A549 (cell line): ENCODE measurements around the gene FBXO22. TPM values are rescaled to one million over a fixed set of nuclear protein-coding genes. Genes with fewer than 3 reads are reported as not detected.
A peak's percentile ranks its signal among the peaks of the same experiment; 100 is the strongest.
"Not testable (repeated sequence)": the region's sequence is repeated elsewhere in the genome, so short reads cannot be mapped to it uniquely, and the experiment has no call there.

Source experiments
- ATAC-seq, 2 experiments: fragments of 200-7000 bp in 1 of 2; fragments of >200 bp in 1 of 2; cut with Nextera tagmentation in 1 of 2; cut with Tn5 transposase in 1 of 2; 3 replicates each; pipeline versions ENCODE4 v1.8.0 to v1.9.1; 2018 to 2020; ENCODE audit warnings: mild to moderate bottlenecking in 1 of 2, moderate library complexity in 1 of 2
- CTCF ChIA-PET: fragments of 300-600 bp; sonication (Branson Sonifier 250); formaldehyde crosslinking; extraction: SDS; loops from one replicate; lab custom pipeline; 2021; ENCODE audit warnings: antibody characterized with exemption, inconsistent platforms; lab: Yijun Ruan, JAX
- POLR2A ChIA-PET: fragments of 350-600 bp; formaldehyde crosslinking; extraction: SDS; loops from one replicate; lab custom pipeline; 2021; ENCODE audit warnings: antibody characterized with exemption, inconsistent platforms; lab: Yijun Ruan, JAX
- DNase-seq, 2 experiments: peaks; one replicate each; pipeline versions ENCODE4 v3.0.0 to v3.0.0-alpha.2; 2011 to 2016; ENCODE audit warnings: low read depth in 1 of 2, low spot score in 1 of 2
- FAIRE-seq: peaks from 2 replicates; lab custom pipeline; 2011; peaks lifted over from hg19 to GRCh38; lab: Jason Lieb, UNC
- H3K27ac ChIP-seq, 2 experiments: fragments of >200 bp; sonication (Bioruptor Twin); formaldehyde crosslinking; 3 replicates each; pipeline ENCODE4 v1.5.1; 2016 to 2017
- H3K4me1 ChIP-seq: fragments of >200 bp; sonication (Bioruptor Twin); formaldehyde crosslinking; 3 replicates; pipeline ENCODE4 v1.6.1; 2016
- H3K4me2 ChIP-seq: fragments of >200 bp; sonication (Bioruptor Twin); formaldehyde crosslinking; 3 replicates; pipeline ENCODE4 v1.6.1; 2016
- H3K4me3 ChIP-seq: fragments of >200 bp; sonication (Bioruptor Twin); formaldehyde crosslinking; 3 replicates; pipeline ENCODE4 v1.5.1; 2016
- H3K9me3 ChIP-seq: fragments of >200 bp; sonication (Bioruptor Twin); formaldehyde crosslinking; 3 replicates; pipeline ENCODE4 v1.6.1; 2016
- CBX2 ChIP-seq: fragments of 200-600 bp; sonication (generic); IDR thresholded peaks from 2 replicates; pipeline ENCODE4 v1.6.1; 2016; ENCODE audit warnings: low read depth, mild to moderate bottlenecking, borderline replicate concordance
- CEBPB ChIP-seq, 2 experiments: fragments of >200 bp in 1 of 2; sonication (Bioruptor Twin) in 1 of 2; formaldehyde crosslinking in 1 of 2; IDR thresholded peaks; 2 replicates each; pipeline ENCODE4 v1.6.1; 2012 to 2016
- CHD4 ChIP-seq: fragments of 200-600 bp; sonication (generic); IDR thresholded peaks from 2 replicates; pipeline ENCODE4 v1.6.1; 2016; ENCODE audit warnings: antibody characterized with exemption, mild to moderate bottlenecking, borderline replicate concordance
- EP300 ChIP-seq, 2 experiments: fragments of >200 bp; sonication (Bioruptor Twin); formaldehyde crosslinking; IDR thresholded peaks; 2 replicates in 1 of 2; 3 replicates in 1 of 2; pipeline ENCODE4 v1.6.1; 2016 to 2017
- FOSL2 ChIP-seq, 2 experiments: fragments of 450-650 bp in 1 of 2; fragments of >200 bp in 1 of 2; sonication (Bioruptor Twin) in 1 of 2; formaldehyde crosslinking; IDR thresholded peaks; 2 replicates each; pipeline versions ENCODE4 v1.5.0 to v1.6.1; 2016 to 2020; ENCODE audit warnings: mild to moderate bottlenecking in 1 of 2, moderate library complexity in 1 of 2
- HES2 ChIP-seq: fragments of >200 bp; sonication (Bioruptor Twin); formaldehyde crosslinking; IDR thresholded peaks from 2 replicates; pipeline ENCODE4 v1.6.1; 2016
- HEYL ChIP-seq: fragments of 250-450 bp; sonication (Bioruptor Pico); IDR thresholded peaks from 2 replicates; pipeline ENCODE4 v1.8.0; 2021; ENCODE audit warnings: mild to moderate bottlenecking, moderate library complexity
- HOXB13 ChIP-seq: fragments of 250-450 bp; sonication (Bioruptor Pico); IDR thresholded peaks from 2 replicates; pipeline ENCODE4 v1.5.0; 2020; ENCODE audit warnings: low read depth, mild to moderate bottlenecking, moderate library complexity
- HOXB5 ChIP-seq: fragments of 250-450 bp; sonication (Bioruptor Pico); IDR thresholded peaks from 2 replicates; pipeline ENCODE4 v1.5.0; 2020; ENCODE audit warnings: mild to moderate bottlenecking, moderate library complexity
- MYC ChIP-seq: IDR thresholded peaks from 2 replicates; pipeline ENCODE4 v1.6.1; 2012; ENCODE audit warnings: mild to moderate bottlenecking, inconsistent platforms, low read length, improper control_type of control experiment, borderline replicate concordance
- NFE2L2 ChIP-seq: fragments of 150-350 bp; conservative IDR thresholded peaks from 2 replicates; pipeline ENCODE4 v1.6.1; 2014; ENCODE audit warnings: low read length
- POLR2A ChIP-seq: IDR thresholded peaks from 2 replicates; pipeline ENCODE4 v1.6.1; 2012; ENCODE audit warnings: mild to moderate bottlenecking, low read length
- POLR2AphosphoS2 ChIP-seq: conservative IDR thresholded peaks from 2 replicates; pipeline ENCODE4 v1.6.1; 2012; ENCODE audit warnings: low read length, improper control_type of control experiment, inconsistent platforms
- RARB ChIP-seq: fragments of 250-450 bp; sonication (Bioruptor Pico); IDR thresholded peaks from 2 replicates; pipeline ENCODE4 v1.8.0; 2021; ENCODE audit warnings: mild to moderate bottlenecking, moderate library complexity
- USF2 ChIP-seq: fragments of 450-650 bp; IDR thresholded peaks from 2 replicates; pipeline ENCODE4 v1.6.1; 2014; ENCODE audit warnings: antibody characterized with exemption
- ZC3H11A ChIP-seq: fragments of 450-650 bp; IDR thresholded peaks from 2 replicates; pipeline ENCODE4 v1.6.1; 2014; ENCODE audit warnings: antibody characterized with exemption, mild to moderate bottlenecking
- ZFP36 ChIP-seq: fragments of 450-650 bp; IDR thresholded peaks from 2 replicates; pipeline ENCODE4 v1.6.1; 2014; ENCODE audit warnings: borderline replicate concordance; ENCODE audit not compliant: partially characterized antibody
- ZNF302 ChIP-seq: fragments of 250-450 bp; sonication (Bioruptor Pico); IDR thresholded peaks from 2 replicates; pipeline ENCODE4 v1.9.0; 2021; ENCODE audit warnings: inconsistent platforms, mild to moderate bottlenecking, moderate library complexity
- WGBS: methylation state at CpG from one replicate; pipeline ENCODE4 v1.1.6; 2017; ENCODE audit errors: missing lambda C conversion rate; 5-methylcytosine and 5-hydroxymethylcytosine counted together
- polyA plus RNA-seq, 4 experiments: library from polyadenylated mRNA; depleted of rRNA in 3 of 4; stranded (reverse); fragments of >200 nt; fragmentation: RNase III in 1 of 4; extraction: RNeasy Plus Mini Kit Qiagen cat#74134 plus additional on column Dnase treatment in 1 of 4; gene quantifications; 2 replicates in 3 of 4; 3 replicates in 1 of 4; pipeline ENCODE4 v1.2.3, GENCODE V29; 2011 to 2017

Gene FBXO22
- polyA plus RNA-seq, 2 of the 4 experiments (the other 2 are of a cell fraction), result 75.1 to 133 TPM

GRCh38 chr15:75955720-75956119 is 52.0 kb downstream of the FBXO22 start:
- 61% methylated on average over 1 of the region's 1 CpG for WGBS
- POLR2A ChIA-PET, result interaction anchor here (0.6 kb wide), 1 partner anchor 381 kb away, joined by 3 read pairs; the partner anchor contains the start of gene ISL2

GRCh38 chr15:75961331-75961730 is 57.7 kb downstream of the FBXO22 start:
- DNase-seq, result no peak
- ATAC-seq, result no peak
- Histone ChIP-seq H3K4me2 (no peak overlapping the region), H3K4me1 (peaks cover 10% of the 10 kb centered on the region), H3K9me3 (no peaks in the 10 kb centered on the region), H3K27ac (no peak overlapping the region), H3K4me3 (no peak overlapping the region)
- ChIA-PET CTCF (interaction anchor here (1.1 to 1.4 kb wide), 2 partner anchors 10 to 106 kb away, joined by 4 to 5 read pairs; no protein-coding TSS in a partner anchor), POLR2A (no interaction called here)
- TF ChIP-seq CEBPB (IDR thresholded peaks at IDR 0.05) (peak in 1 of 2 experiments; percentile 61; a peak in 2 of 4 replicates), MYC (no peak), ZNF302 (no peak), ZFP36 (no peak), RARB (no peak), POLR2A (no peak), HOXB5 (CRISPR knock-in tag) (no peak), EP300 (IDR thresholded peaks at IDR 0.05) (no peak)
- WGBS, result 90% methylated on average over 1 of the region's 1 CpG
- peak; percentile 97 for FAIRE-seq

More at GRCh38 chr15:75955720-75956119, 52.0 kb downstream of the FBXO22 start:
- FAIRE-seq (no peak), ATAC-seq (peak; percentile 60 to 77; a peak in 4 of 6 replicates), DNase-seq (no peak)
- Histone ChIP-seq H3K4me1 (no peaks in the 10 kb centered on the region), H3K9me3 (no peaks in the 10 kb centered on the region), H3K27ac (no peak overlapping the region), H3K4me3 (no peak overlapping the region), H3K4me2 (no peak overlapping the region)
- TF ChIP-seq USF2 (no peak), RARB (no peak)
- CTCF ChIA-PET, result interaction anchor here (1.4 kb wide), 1 partner anchor 11 kb away, joined by 4 read pairs; no protein-coding TSS in a partner anchor

GRCh38 chr15:75966073-75966472 is 62.4 kb downstream of the FBXO22 start:
- peaks cover 13% of the 10 kb centered on the region for H3K4me1 ChIP-seq
- CTCF ChIA-PET, result no interaction called here
- H3K4me2 ChIP-seq, result peak overlapping the region; percentile 54
- no peak overlapping the region for H3K27ac ChIP-seq
- ATAC-seq (peak; percentile 57 to 70; a peak in 4 of 6 replicates), DNase-seq (peak in 1 of 2 experiments; percentile 35), FAIRE-seq (no peak)
- H3K4me3 ChIP-seq, result no peak overlapping the region
- TF ChIP-seq RARB (no peak), FOSL2 (IDR thresholded peaks at IDR 0.05) (no peak), FOSL2 (CRISPR knock-in tag; IDR thresholded peaks at IDR 0.05) (peak; percentile 53; the same call in 1 of the 2 replicates), CEBPB (IDR thresholded peaks at IDR 0.05) (no peak)
- H3K9me3 ChIP-seq, result no peaks in the 10 kb centered on the region
- POLR2A ChIA-PET, result interaction anchor here (0.5 to 0.9 kb wide), 2 partner anchors 46 to 62 kb away, joined by 3 to 4 read pairs; partner anchors contain the start of genes FBXO22 and NRG4
- 9% methylated on average over 2 of the region's 2 CpGs for WGBS

GRCh38 chr15:75976766-75977165 is 73.1 kb downstream of the FBXO22 start:
- DNase-seq, H3K4me3 ChIP-seq, H3K9me3 ChIP-seq, POLR2A ChIA-PET, H3K4me1 ChIP-seq, ATAC-seq, FAIRE-seq, H3K4me2 ChIP-seq, H3K27ac ChIP-seq: not testable (repeated sequence)
- WGBS, result 61% methylated on average over 3 of the region's 3 CpGs
- CTCF ChIA-PET, result interaction anchor here (1.3 kb wide), 1 partner anchor 9 kb away, joined by 3 read pairs; no protein-coding TSS in a partner anchor

GRCh38 chr15:75981149-75981815 is 77.6 kb downstream of the FBXO22 start:
- POLR2A ChIA-PET, result no interaction called here
- CTCF ChIA-PET, result interaction anchor here (1.0 kb wide), 2 partner anchors 11 to 17 kb away, joined by 3 to 4 read pairs; no protein-coding TSS in a partner anchor
- no peak for DNase-seq
- TF ChIP-seq CBX2, result no peak
- no peak for TF ChIP-seq HOXB13
- TF ChIP-seq HEYL (CRISPR knock-in tag), result no peak
- TF ChIP-seq USF2, result no peak
- no peak for TF ChIP-seq CHD4
- no peak for TF ChIP-seq HES2
- no peak for TF ChIP-seq ZC3H11A
- TF ChIP-seq NFE2L2, result no peak
- TF ChIP-seq POLR2AphosphoS2, result no peak
- H3K4me3 ChIP-seq, result no peak overlapping the region
- no peaks in the 10 kb centered on the region for H3K9me3 ChIP-seq
- 23% methylated on average over 2 of the region's 2 CpGs for WGBS
- no peak for ATAC-seq
- no peak overlapping the region for H3K27ac ChIP-seq
- no peak overlapping the region for H3K4me2 ChIP-seq
- no peaks in the 10 kb centered on the region for H3K4me1 ChIP-seq
- no peak for FAIRE-seq
